G401 (cell line): ENCODE measurements around the gene RYR2. TPM values are rescaled to one million over a fixed set of nuclear protein-coding genes. Genes with fewer than 3 reads are reported as not detected.

Experiments
- DNase-seq: peaks from one replicate; pipeline ENCODE4 v3.0.0-alpha.2; 2015; ENCODE audit warnings: low spot score
- in situ Hi-C: cut with HindIII; loops from 2 replicates; pipeline ENCODE4 v1.10.0; 2016; ENCODE audit warnings: low sequenced_read_pairs, mixed read lengths
- total RNA-seq: library from RNA; depleted of rRNA; stranded (reverse); fragments of >200 nt; shearing (Covaris generic); gene quantifications from 2 replicates; pipeline ENCODE4 v1.2.3, GENCODE V29; 2014

Gene RYR2
- total RNA-seq, 1 experiment from 2014 or later: not detected

DNA sequence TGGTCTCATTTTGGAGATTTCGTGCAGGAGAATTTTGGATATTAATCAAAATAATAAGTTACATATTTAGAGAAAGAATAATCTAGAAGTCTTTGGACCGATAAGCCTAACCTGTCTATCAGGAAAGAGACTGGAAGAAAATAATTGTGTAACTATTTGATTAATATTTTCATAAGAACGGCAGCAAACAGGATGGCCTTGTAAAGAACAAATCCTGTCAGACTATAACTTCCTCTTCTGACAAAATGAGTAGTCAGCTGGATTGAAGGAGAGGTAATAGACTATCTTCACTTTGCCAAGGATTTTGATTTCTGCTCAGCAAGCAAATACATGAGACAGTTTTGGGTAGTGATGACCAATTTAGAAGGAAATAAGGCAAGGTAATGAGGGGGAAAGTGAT, 12.7 kb upstream of the RYR2 start:
- in situ Hi-C loops: no loop called here
- DNase-seq: no peak

DNA sequence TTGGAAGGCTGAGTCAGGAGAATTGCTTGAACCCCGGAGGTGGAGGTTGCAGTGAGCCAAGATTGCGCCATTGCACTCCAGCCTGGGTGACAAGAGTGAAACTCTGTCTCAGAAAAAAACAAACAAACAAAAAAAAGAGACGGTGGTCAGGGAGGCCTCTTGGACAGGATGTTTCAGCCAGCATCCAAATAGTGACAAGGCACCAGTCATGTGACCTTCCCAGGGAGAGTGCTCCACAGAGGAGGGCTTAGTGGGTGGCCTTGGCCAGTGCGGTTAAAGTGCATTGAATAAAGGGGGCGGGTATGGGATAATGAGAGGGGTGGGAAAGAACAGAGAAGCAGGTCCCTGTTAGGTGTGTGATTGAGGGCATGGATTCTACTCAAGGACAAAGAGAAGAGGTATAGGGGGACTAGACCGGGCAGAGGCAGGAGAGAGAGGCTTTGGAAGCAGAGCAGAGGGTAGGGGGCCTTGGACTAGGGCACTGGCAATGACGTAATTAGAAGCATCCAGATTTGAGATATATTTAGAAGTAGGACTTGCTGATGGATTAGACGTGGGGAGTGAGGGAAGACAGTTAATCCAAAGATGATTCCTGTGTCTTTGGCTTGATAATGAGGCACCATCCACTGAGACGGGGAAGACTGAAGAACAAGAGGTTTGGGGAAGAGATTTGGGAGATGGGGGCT, 12.0 kb upstream of the RYR2 start:
- DNase-seq: no peak
- in situ Hi-C loops: no loop called here

DNA sequence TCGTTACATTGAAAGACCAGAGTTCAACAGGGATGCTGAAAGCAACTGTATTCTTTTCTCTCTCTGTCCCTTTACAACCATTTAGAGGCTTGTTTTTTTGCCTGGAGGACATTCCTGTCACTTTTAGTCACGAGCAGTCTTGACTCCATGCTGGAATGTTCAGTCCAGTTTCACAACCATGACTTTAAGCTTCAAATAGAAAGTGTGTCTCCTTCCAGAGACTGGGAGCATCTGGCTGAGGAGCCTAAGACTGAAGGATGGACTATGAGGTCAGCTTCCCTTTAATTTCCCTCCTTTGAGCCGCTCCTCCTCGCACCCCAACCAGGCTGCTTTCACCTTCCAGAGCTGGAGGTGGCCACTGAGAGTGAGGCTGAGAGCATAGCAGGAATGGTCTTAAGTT, 10.5 kb upstream of the RYR2 start:
- in situ Hi-C loops: no loop called here

DNA sequence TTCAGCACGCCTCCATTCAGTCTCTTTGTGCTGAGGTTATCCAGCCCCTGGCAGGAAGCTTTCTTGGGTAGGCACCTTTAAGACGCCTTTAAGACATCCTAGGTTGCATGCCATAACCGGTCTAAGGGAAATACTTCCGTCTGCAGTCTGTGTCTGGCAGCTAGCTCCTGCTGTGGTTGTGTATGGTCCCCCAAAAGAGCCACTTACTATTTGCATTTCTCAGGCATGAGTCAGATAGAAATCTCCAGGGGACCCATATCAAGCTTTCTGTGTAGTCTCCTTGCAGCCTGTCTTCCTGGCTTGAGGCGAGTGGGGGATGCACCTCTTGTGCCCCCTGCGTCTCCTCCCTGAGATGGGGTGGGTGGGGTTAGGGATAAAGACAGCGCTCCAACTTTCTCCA, 10.0 kb upstream of the RYR2 start:
- in situ Hi-C loops: no loop called here

More for the DNA sequence above, 10.5 kb upstream of the RYR2 start:
- DNase-seq: no peak

DNA sequence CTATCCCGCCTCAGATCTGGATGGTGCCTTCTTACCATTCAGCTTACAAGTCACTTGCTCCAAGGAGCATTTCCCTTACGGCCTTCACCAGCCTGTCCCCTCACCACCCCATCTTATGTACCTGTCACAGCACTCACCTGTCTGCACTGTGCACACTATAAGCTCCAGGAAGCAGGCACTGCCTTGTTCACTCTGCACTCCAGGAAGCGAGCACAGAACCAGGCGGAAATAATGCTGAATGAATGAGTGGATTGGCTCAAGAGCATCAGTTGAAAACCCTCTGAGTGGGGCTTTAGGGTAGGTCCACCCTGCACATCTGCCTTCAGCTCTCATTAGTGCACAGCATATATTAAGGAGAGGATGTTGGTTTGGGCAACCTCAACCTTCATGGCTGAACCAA, 8.9 kb upstream of the RYR2 start:
- DNase-seq: no peak
- in situ Hi-C loops: no loop called here

More for the DNA sequence above, 10.0 kb upstream of the RYR2 start:
- DNase-seq: no peak

DNA sequence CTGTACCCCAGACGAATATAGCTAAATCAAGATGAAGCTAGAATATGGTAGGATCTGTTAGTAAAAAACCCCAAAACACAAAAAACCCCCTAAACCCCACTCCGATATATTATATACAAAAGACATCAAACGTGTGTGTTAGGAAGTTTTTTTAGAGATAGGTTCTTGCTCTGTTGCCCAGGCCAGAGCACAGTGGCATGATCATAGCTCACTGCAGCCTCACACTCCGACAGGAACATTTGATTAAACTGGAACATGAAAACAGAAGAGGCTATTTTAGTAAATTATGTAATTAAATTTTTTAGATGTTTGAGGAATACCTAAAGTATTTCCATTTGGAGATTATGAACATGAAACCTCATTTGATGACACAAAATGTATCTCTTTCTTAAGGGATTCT, 8.2 kb upstream of the RYR2 start:
- in situ Hi-C loops: no loop called here
- DNase-seq: no peak

DNA sequence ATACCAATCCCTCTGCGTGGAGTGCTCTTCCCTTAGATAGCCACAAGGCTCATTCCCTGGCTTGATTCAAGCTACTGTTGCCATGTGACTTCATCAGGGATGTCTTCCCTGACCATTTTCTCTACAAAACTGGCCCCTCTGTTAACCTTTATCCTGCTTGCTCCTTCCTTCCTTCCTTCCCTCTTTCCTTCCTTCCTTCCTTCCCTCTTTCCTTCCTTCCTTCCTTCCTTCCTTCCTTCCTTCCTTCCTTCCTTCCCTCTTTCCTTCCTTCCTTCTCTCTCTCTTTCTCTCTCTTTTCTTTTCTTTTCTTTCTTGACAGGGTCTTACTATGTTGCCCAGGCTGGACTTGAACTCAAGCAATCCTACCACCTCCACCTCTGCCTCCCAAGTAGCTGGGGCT, 6.2 kb upstream of the RYR2 start:
- no peak for DNase-seq
- in situ Hi-C loops: no loop called here

DNA sequence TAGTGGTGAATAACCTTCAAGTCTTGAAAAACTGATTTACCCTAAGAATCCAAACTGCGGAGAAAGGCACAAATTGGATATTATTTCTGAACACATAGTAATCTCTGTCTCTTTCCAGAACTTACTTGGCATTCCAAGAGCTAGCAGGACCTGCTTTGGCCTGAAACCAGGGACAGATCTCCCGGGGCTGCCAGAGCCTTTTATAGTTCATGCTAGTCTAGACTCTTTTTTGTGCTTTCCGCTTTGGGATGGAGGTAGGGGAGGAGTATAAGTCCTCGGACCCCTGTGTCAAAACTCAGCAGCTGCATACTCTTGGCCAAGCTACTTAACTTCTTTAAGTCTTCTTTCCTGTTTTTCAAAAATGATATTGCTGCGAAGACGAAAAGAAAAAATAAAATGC, 3.8 kb upstream of the RYR2 start:
- peak; percentile 36 for DNase-seq
- in situ Hi-C loops: no loop called here

DNA sequence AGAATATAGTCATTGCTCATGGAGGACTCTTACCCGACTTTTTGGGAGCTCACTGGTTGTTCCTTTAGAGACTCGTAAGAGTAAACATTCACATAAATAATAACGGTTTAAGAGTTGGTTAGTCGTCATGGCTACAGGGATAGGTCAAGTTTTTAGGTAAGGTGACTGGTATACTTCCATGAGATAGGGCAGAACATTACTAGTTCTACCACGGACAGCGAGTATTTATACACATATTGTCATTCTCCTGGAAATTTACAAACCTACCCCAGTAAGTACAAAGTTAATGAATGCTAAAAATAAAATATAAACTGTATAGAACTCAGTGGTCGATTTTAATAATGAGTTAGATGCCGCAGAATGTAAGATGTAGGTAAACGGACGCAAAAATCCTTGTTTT, 1.2 kb upstream of the RYR2 start:
- in situ Hi-C loops: no loop called here
- no peak for DNase-seq

DNA sequence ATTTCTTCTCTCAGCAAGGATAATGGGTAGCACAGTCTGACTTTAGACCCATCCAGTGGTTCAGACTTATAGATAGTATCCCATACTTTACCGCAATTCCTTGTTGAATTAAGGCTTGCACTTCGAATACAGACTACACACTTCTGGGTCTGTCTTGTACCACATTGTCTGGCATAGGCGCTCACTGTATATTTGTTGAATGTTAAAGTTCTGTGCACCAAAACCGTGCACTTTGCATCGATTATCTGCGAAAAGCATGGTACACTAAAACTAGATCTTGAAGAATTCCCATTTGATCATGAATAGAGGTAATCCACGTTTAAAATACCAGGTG, 556 bp upstream of the RYR2 start:
- in situ Hi-C loops: no loop called here
- DNase-seq: peak; percentile 27

DNA sequence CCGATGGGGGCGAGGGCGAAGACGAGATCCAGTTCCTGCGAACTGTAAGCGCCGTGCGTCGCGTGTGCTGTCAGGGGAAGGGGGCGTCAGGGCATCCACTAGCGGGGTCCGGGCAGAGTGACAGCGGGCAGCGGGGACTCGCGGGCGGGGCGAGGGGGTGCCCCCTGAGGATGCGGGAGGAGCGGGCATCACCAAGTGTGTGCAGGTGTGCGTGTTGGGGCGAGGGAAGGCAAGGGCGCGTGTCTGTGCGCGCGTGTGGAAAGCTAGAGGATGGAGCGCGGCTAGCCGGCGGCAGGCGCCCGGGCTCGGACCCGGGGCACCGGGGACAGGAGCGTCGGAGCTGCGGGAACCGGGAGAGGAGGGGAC, 525 bp downstream of the RYR2 start:
- in situ Hi-C loops: no loop called here
- peak; percentile 33 for DNase-seq

DNA sequence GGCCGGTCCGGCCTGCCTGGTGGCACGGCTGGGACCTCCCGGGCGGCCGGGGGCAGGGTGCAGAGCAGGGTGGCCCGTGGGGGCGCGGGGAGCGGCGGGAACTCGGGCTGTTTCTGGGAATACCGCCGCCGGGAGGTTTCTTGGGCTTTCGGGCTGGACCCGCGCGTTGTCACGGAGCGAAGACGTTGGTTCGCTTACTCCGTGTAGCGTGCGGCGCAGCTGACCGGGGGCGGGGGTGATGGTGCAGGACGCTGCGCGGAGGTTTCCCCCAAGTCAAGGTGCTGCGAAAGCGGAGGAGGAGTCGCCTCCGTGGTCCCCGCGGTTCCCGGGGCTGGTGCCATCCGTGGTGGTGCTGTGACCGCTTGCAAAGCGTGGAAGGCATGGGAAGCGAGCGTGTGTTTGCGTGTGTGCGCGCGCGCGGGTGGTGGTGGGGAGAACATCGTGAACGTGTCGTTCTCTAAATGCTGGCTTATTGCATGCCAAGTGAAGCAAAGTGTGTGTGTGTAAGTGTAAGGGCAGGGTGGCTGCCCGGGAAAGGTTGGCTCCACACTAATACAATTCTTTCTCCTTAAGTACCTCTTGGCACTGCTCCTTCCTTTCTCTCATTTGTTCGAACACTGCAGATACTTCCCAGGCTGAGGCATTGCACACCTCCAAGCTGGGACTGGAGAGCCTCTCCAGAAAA, 1.1 kb downstream of the RYR2 start:
- in situ Hi-C loops: no loop called here
- DNase-seq: peak; percentile 81

DNA sequence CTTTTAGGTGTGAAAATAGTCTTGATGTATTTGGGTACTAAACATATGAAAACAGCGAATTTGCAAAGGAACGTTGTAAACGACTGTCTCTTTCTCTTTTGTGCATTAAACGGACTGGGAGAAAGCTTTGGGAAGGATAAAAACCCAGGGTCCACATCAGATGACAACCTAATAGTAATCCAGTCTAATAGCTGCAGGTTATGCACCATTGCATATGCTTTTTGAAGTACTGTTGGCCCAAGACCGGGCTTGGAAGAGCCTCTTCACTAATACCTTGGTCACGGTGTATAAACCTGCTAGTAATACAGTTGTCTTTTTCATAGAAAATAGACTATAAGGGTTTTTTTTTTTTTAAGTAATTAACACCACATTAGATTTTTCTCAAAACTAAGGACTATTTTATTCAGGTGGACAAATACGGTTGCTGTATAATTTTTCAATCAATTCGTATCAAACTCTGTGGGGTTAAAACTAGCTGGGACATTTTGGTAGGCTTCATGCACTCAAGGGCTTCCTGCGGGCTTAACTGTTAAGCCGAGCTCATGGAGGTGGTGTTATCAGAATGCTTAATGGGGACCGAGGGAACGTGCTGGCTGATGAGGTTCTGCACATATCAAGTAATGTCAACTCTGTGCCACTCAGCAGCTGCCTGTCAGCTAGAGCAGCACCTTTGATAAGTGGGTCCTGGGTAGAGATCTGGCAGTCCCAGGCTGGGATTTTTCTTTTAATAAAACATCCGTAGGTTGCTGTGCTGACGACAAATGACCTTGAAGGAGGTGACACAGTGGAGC, 2.1 kb downstream of the RYR2 start:
- DNase-seq: peak; percentile 60
- in situ Hi-C loops: no loop called here

DNA sequence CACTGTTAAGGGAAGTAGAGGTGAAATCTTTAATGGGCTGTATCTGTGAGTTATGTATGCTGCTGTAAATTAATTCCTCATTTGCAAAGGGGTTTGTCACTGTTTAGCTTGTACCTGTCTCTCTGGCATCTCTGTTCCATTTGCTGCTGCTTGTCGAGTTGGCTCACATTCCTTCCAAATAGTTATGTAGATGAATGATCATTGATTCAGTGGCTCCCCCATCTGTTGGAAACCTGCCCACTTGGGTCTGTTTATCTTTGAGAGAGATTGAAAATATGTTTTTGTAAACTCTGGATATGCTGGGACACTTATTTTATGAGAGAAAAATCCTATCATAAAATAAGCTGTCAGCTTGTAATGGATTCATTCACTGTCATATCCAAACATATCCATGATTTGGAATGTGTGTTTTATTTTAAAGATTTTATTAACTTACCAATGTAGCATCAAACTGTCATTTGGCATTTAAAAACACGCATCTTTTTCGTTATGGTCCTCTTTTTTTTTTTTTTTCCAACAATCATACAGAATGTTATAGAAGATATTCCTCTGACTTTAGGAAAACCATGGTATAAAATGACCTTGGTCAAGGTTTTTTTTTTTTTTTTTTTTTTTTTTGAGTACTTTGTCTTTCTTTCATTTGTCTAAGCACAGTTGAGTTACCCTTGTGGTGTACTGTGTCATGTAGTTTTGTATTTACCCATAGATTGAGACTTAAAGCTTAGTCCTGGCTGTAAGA, 3.5 kb downstream of the RYR2 start:
- no peak for DNase-seq
- in situ Hi-C loops: no loop called here

DNA sequence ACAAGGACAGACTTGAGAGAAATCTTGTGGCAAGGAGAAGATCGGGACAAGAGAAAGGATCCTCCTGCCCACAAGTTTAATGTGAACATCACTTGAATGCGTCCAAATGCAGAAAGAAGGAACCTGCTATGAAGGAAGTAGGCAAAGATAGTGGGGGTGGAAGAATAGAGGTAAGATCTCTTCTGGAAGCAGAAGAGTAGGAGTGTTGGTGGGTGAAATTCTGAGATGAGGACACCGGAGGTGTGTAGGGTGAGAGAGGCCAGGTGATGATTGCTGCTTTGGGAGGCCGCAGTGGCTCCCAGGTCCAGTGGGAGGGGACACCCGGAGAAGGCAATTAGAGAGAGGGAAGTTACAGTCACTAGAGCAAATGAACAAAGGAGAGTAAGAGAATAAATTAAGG, 6.8 kb downstream of the RYR2 start:
- in situ Hi-C loops: no loop called here
- DNase-seq: no peak

DNA sequence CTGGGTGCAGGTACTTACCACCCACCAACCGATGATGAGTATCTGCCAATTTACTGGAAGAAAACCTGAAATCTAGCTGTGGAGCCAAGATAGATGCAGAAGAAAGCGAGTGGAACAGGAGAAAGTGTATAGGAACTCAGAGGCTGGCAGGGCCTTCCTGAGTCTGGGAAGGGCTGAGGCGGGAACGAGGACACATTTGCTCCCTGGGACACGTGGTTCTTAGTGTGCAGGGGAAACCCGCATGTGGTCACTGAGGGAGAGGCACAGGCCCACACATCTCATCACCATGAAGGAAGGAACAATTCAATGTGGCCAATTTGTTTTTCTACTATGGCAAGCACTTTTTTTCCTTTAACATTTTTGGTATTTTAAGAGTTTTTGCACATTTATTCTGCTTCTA, 8.2 kb downstream of the RYR2 start:
- no peak for DNase-seq
- in situ Hi-C loops: no loop called here

DNA sequence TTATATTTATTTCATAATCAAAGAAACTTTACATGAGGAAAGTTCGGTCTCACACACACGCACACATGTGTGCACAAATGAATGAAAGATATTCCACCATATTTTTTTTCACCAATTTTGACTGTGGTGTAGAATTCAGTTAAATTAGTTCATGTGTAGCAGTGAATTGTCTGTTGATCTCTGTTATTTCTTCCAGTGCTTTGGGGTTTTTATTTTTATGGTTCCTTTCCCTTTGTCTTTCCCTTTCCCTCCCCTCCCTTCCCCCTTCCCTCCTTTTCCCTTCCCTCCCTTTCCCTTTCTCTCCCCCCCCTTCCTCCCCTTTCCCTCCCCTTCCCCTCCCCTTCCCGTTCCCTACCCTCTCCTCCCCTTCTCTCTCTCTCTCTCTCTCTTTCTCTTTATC, 8.9 kb downstream of the RYR2 start:
- in situ Hi-C loops: no loop called here
- DNase-seq: no peak

DNA sequence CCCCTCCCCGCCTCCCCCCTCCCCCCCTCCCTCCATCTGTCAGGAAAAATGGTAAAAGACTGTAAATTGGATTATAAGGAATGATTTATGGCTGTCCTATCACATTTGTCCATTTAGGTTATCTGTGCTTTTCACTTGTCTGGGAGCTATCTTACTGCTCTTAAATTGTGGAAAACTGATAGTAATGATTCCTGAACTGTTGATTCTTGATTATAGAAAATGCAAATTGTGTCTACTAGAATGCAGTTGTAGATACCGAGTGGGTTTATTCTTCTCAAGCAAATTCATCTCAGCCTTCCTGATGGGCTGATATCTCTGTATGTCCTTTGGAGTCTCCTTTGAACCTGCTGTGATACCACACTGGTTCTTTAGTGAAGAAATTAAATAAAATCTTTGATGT, 12.3 kb downstream of the RYR2 start:
- DNase-seq: no peak
- in situ Hi-C loops: no loop called here

DNA sequence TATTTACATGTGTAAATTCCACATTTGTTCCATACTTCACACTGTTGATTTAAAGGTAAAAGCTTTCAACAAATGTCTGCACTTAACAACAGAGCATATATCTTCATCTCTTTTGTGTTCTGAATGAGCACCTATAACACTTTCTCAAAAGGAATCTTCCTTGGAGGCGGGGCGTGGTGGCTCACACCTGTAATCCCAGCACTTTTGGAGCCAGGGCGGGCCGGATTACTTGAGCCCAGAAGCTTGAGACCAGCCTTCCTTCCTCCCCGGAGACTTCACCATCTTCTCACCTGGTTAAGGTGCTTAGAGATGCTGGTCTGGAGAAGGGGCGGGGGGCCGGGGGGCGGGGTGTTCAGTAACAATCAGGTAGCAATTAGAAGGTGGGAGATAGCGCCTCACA, 16.5 kb downstream of the RYR2 start:
- no peak for DNase-seq
- in situ Hi-C loops: no loop called here

DNA sequence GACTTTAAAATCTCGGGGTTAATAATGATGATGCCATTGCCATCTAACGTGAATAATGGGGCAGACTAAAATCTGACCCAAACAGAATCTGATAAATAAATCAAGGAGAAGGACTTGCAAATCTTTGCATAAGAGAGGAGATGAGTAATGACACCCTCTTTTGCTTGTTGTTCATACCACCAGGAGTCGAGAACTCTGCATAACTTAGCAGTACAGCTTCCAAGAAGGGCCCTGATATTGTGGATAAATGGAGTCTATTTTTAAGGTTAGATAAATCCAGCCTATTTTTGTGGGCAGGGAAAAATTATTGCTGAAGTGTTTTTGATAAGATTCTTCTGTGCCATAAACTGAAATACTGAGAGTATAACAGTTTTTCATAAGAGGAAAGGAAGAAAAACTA, 17.3 kb downstream of the RYR2 start:
- in situ Hi-C loops: no loop called here
- no peak for DNase-seq
